GM12878 (cell line): ENCODE data around the gene IZUMO1. TPM values are rescaled to one million over a fixed set of nuclear protein-coding genes. Genes with fewer than 3 reads are reported as not detected.

Source experiments
- ATAC-seq: fragments of 200-7000 bp; cut with Tn5 transposase; 3 replicates; pipeline ENCODE4 v1.9.1; 2020; ENCODE audit warnings: mild to moderate bottlenecking, moderate library complexity
- BruUV-seq: library from RNA; stranded (reverse); fragments of 400-500 nt; replicated peaks from 2 replicates; lab custom pipeline; 2021; lab: Mats Ljungman, UMichigan
- CTCF ChIA-PET: fragments of 300-600 bp; sonication (Branson Sonifier 250); formaldehyde crosslinking; extraction: SDS; loops from one replicate; lab custom pipeline; 2021; ENCODE audit warnings: inconsistent platforms; lab: Yijun Ruan, JAX
- POLR2A ChIA-PET: fragments of 350-600 bp; formaldehyde crosslinking; extraction: SDS; loops from one replicate; lab custom pipeline; 2021; ENCODE audit warnings: inconsistent platforms; lab: Charles Lee
- RAD21 ChIA-PET: fragments of 300-600 bp; sonication (Branson Sonifier 250); formaldehyde crosslinking; loops from one replicate; lab custom pipeline; 2023; ENCODE audit warnings: antibody characterized with exemption; ENCODE audit not compliant: unreplicated experiment; lab: Charles Lee
- SMC1A ChIA-PET: fragments of 300-600 bp; sonication (Branson Sonifier 250); formaldehyde crosslinking; loops from one replicate; lab custom pipeline; 2023; ENCODE audit not compliant: unreplicated experiment, uncharacterized antibody; lab: Charles Lee
- DNase-seq: peaks from one replicate; pipeline ENCODE4 v3.0.0-alpha.2; 2011; ENCODE audit warnings: low read depth, low spot score
- FAIRE-seq: peaks from 3 replicates; lab custom pipeline; 2011; peaks lifted over from hg19 to GRCh38; lab: Jason Lieb, UNC
- H2AFZ ChIP-seq: 2 replicates; pipeline ENCODE4 v1.6.0; 2011; ENCODE audit warnings: low read depth, low read length, control low read depth; ENCODE audit not compliant: control insufficient read depth
- H3K27ac ChIP-seq: 2 replicates; pipeline ENCODE4 v1.5.1; 2011; ENCODE audit warnings: control low read depth; ENCODE audit not compliant: control insufficient read depth, insufficient read depth
- H3K27me3 ChIP-seq, 2 experiments: replicated peaks in 1 of 2; 2 replicates each; pipeline versions ENCODE4 v1.6.0 to v1.6.1; 2011; ENCODE audit warnings: low read length in 1 of 2; ENCODE audit not compliant: control insufficient read depth in 2 of 2, insufficient read depth in 2 of 2
- H3K36me3 ChIP-seq, 2 experiments: 2 replicates each; pipeline ENCODE4 v1.5.1; 2011; ENCODE audit warnings: low read length in 1 of 2; ENCODE audit not compliant: control insufficient read depth in 2 of 2, insufficient read depth in 2 of 2
- H3K4me1 ChIP-seq: 2 replicates; pipeline ENCODE4 v1.6.1; 2011; ENCODE audit warnings: mild to moderate bottlenecking, low read length, moderate library complexity, mixed read lengths; ENCODE audit not compliant: control insufficient read depth, insufficient read depth
- H3K4me2 ChIP-seq: 2 replicates; pipeline ENCODE4 v1.6.0; 2011; ENCODE audit warnings: control low read depth; ENCODE audit not compliant: control insufficient read depth, insufficient read depth
- H3K4me3 ChIP-seq: fragments of 200-600 bp; sonication (generic); 2 replicates; pipeline ENCODE4 v1.5.1; 2016
- H3K79me2 ChIP-seq: 2 replicates; pipeline ENCODE4 v1.6.0; 2011; ENCODE audit warnings: low read length; ENCODE audit not compliant: control insufficient read depth, insufficient read depth
- H3K9ac ChIP-seq: 2 replicates; pipeline ENCODE4 v1.8.0; 2011; ENCODE audit warnings: low read length, control low read depth, mixed read lengths; ENCODE audit not compliant: control insufficient read depth, insufficient read depth
- H3K9me3 ChIP-seq: replicated peaks from 3 replicates; pipeline ENCODE4 v1.5.1; 2011; ENCODE audit warnings: mild to moderate bottlenecking, low read length; ENCODE audit not compliant: control insufficient read depth, insufficient read depth
- H4K20me1 ChIP-seq: 2 replicates; pipeline ENCODE4 v1.6.0; 2011; ENCODE audit not compliant: control insufficient read depth, insufficient read depth
- ATF3 ChIP-seq: IDR thresholded peaks from 2 replicates; pipeline ENCODE4 v1.6.1; 2011; ENCODE audit warnings: low read depth, mild to moderate bottlenecking, low read length, moderate library complexity, borderline replicate concordance; ENCODE audit errors: extremely low read depth
- CHD4 ChIP-seq: fragments of 200-600 bp; sonication (generic); IDR thresholded peaks from 2 replicates; pipeline ENCODE4 v1.6.1; 2016; ENCODE audit warnings: mild to moderate bottlenecking
- LARP7 ChIP-seq: fragments of 450-650 bp; IDR thresholded peaks from 2 replicates; pipeline ENCODE4 v1.6.1; 2017; ENCODE audit warnings: mild to moderate bottlenecking
- MTA2 ChIP-seq: fragments of 450-650 bp; IDR thresholded peaks from 2 replicates; pipeline ENCODE4 v1.6.1; 2016; ENCODE audit warnings: low read depth, mild to moderate bottlenecking, moderate library complexity
- NFXL1 ChIP-seq: fragments of 450-650 bp; IDR thresholded peaks from 2 replicates; pipeline ENCODE4 v1.6.1; 2017; ENCODE audit warnings: antibody characterized with exemption, mild to moderate bottlenecking, borderline replicate concordance
- RFX5 ChIP-seq: IDR thresholded peaks from 2 replicates; pipeline ENCODE4 v1.6.1; 2011; ENCODE audit warnings: low read depth, low read length, improper control_type of control experiment
- STAT1 ChIP-seq: fragments of 450-650 bp; conservative IDR thresholded peaks from 2 replicates; pipeline ENCODE4 v1.6.1; 2014; ENCODE audit warnings: antibody characterized with exemption, mild to moderate bottlenecking
- TCF12 ChIP-seq: IDR thresholded peaks from 2 replicates; pipeline ENCODE4 v1.6.1; 2011; ENCODE audit warnings: low read depth, mild to moderate bottlenecking, low read length
- ZBTB11 ChIP-seq: fragments of 450-650 bp; formaldehyde crosslinking; IDR thresholded peaks from 2 replicates; pipeline ENCODE4 v1.5.0; 2022; ENCODE audit warnings: mild to moderate bottlenecking, missing genetic modification characterization
- ZNF24 ChIP-seq: fragments of 450-650 bp; IDR thresholded peaks from 2 replicates; pipeline ENCODE4 v1.6.1; 2017; ENCODE audit warnings: antibody characterized with exemption, mild to moderate bottlenecking
- ZNF622 ChIP-seq: fragments of 450-650 bp; IDR thresholded peaks from 2 replicates; pipeline ENCODE4 v1.6.1; 2017; ENCODE audit warnings: mild to moderate bottlenecking, inconsistent platforms
- WGBS: methylation state at CpG from one replicate; pipeline ENCODE4 v1.1.6; 2016; ENCODE audit warnings: low lambda C conversion rate; ENCODE audit not compliant: insufficient replicate concordance, insufficient coverage; ENCODE audit errors: missing lambda C conversion rate; 5-methylcytosine and 5-hydroxymethylcytosine counted together
- in situ Hi-C: fragments of 300-500 bp; cut with MboI; formaldehyde crosslinking; loops from 9 replicates; pipeline ENCODE4 v1.14.3; 2018; ENCODE audit warnings: mixed read lengths
- intact Hi-C: fragments of 100-400 bp; cut with micrococcal nuclease; formaldehyde crosslinking; loops from one replicate; pipeline ENCODE4 v1.14.2; 2022; ENCODE audit not compliant: unreplicated experiment
- polyA plus RNA-seq, 11 experiments: library from polyadenylated mRNA; depleted of rRNA in 4 of 11; unstranded in 6 of 11; stranded (reverse) in 5 of 11; fragments of >200 nt; fragmentation: Nextera tagmentation in 4 of 11; fragmentation: Illumina TruSeq in 1 of 11; extraction: Ambion mirVana in 4 of 11; extraction: Trizol in 1 of 11; gene quantifications; 1 replicate in 1 of 11; 2 replicates in 10 of 11; pipeline versions ENCODE4 v1.2.1 to v1.2.3, GENCODE V29; 2011 to 2016; ENCODE audit warnings: inconsistent platforms in 2 of 11, missing spikeins in 2 of 11, low read depth in 1 of 11
- total RNA-seq, 4 experiments: library from RNA; depleted of rRNA in 3 of 4; stranded (reverse); fragments of >200 nt in 3 of 4; fragmentation: Illumina TruSeq in 1 of 4; extraction: Trizol in 1 of 4; gene quantifications; 2 replicates each; pipeline versions ENCODE4 v1.2.1 to v1.2.3, GENCODE V29; 2013 to 2021

Gene IZUMO1
- total and polyA plus RNA-seq, 10 of the 15 experiments (the other 5 are each of a cell fraction or from before 2014, with no cell fraction given) = not detected

- no peak overlapping the region for H3K4me2 ChIP-seq
- intact Hi-C loops = no loop called here
- no peaks in the 10 kb centered on the region for H3K4me1 ChIP-seq
- no peaks in the 10 kb centered on the region for H3K79me2 ChIP-seq
- FAIRE-seq (no peak), DNase-seq (no peak), ATAC-seq (no peak)
- CTCF ChIA-PET = no interaction called here
- BruUV-seq = no TSS peak
- H3K27me3 ChIP-seq = peaks cover 2 to 6% of the 10 kb centered on the region in 2 experiments; a peak in 3 of 4 replicates
- SMC1A ChIA-PET = no interaction called here
- no peaks in the 10 kb centered on the region; the same call in 2 of the 3 replicates for H3K9me3 ChIP-seq
- POLR2A ChIA-PET = interaction anchor here (0.6 kb wide), 1 partner anchor 42 kb away, joined by 3 read pairs; no protein-coding TSS in a partner anchor
- in situ Hi-C loops = no loop called here
- no peak overlapping the region for H3K4me3 ChIP-seq
- no peak overlapping the region for H3K9ac ChIP-seq
- TF ChIP-seq ATF3 (no peak), ZNF622 (no peak), MTA2 (no peak), STAT1 (no peak)
- TF ChIP-seq, all 136 proteins: peak for 0
- no peak overlapping the region for H2AFZ ChIP-seq
- H3K36me3 ChIP-seq = no peaks in the 10 kb centered on the region
- H4K20me1 ChIP-seq = no peaks in the 10 kb centered on the region
- no peak overlapping the region for H3K27ac ChIP-seq
- RAD21 ChIA-PET = no interaction called here
- 26% methylated on average over 19 of the region's 20 CpGs for WGBS
Measured at GRCh38 chr19:48751845-48752495, 5.3 kb upstream of the IZUMO1 start.

GRCh38 chr19:48750771-48751504 is 4.2 kb upstream of the IZUMO1 start:
- DNase-seq (no peak), FAIRE-seq (no peak), ATAC-seq (no peak)
- WGBS = 67% methylated on average over 29 of the region's 29 CpGs
- Histone ChIP-seq H4K20me1 (no peaks in the 10 kb centered on the region), H3K9me3 (no peaks in the 10 kb centered on the region; the same call in 2 of the 3 replicates), H3K4me1 (no peaks in the 10 kb centered on the region), H2AFZ (no peak overlapping the region), H3K27ac (no peak overlapping the region), H3K36me3 (no peaks in the 10 kb centered on the region), H3K9ac (no peak overlapping the region), H3K4me3 (no peak overlapping the region), H3K4me2 (no peak overlapping the region), H3K27me3 (peaks cover 2 to 6% of the 10 kb centered on the region in 2 experiments; a peak in 3 of 4 replicates), H3K79me2 (no peaks in the 10 kb centered on the region)
- ChIA-PET SMC1A (no interaction called here), CTCF (no interaction called here), RAD21 (no interaction called here), POLR2A (no interaction called here)
- BruUV-seq = no TSS peak
- in situ Hi-C loops = no loop called here
- intact Hi-C loops = no loop called here
- TF ChIP-seq TCF12 (no peak), CHD4 (no peak), NFXL1 (no peak), ZNF24 (no peak), ZBTB11 (no peak), LARP7 (no peak), RFX5 (no peak)
